B cell (primary cell): ENCODE measurements around the gene TMEM273. TPM values are rescaled to one million over a fixed set of nuclear protein-coding genes. Genes with fewer than 3 reads are reported as not detected.

Source experiments
- ATAC-seq: fragments of 200-7000 bp; cut with Tn5 transposase; one replicate; pipeline ENCODE4 v1.10.0; 2021; ENCODE audit warnings: low read depth, mild to moderate bottlenecking, moderate number of reproducible peaks, moderate library complexity
- CTCF ChIA-PET: fragments of 350-600 bp; sonication (Branson Sonifier 250); formaldehyde crosslinking; loops from one replicate; lab custom pipeline; 2021; ENCODE audit warnings: antibody characterized with exemption, inconsistent platforms; lab: Charles Lee
- POLR2A ChIA-PET: fragments of 350-600 bp; sonication (Branson Sonifier 250); formaldehyde crosslinking; loops from one replicate; lab custom pipeline; 2021; ENCODE audit warnings: antibody characterized with exemption; lab: Charles Lee
- DNase-seq: peaks from one replicate; pipeline ENCODE4 v3.0.0; 2013
- H2AFZ ChIP-seq: 2 replicates; pipeline ENCODE4 v1.6.1; 2012; ENCODE audit warnings: mild to moderate bottlenecking, low read depth, low read length; ENCODE audit not compliant: insufficient read depth, poor library complexity, severe bottlenecking
- H3K27ac ChIP-seq, 2 donors: 1 replicate in 1 of 2; 2 replicates in 1 of 2; pipeline ENCODE4 v1.5.1; 2012 to 2013; ENCODE audit warnings: low read length in 2 of 2, mild to moderate bottlenecking in 2 of 2, moderate library complexity in 1 of 2
- H3K27me3 ChIP-seq, 4 experiments: fragments of 200-600 bp in 1 of 4; sonication (generic) in 1 of 4; replicated peaks in 1 of 4; 1 replicate in 2 of 4; 2 replicates in 2 of 4; pipeline versions ENCODE4 v1.6.1 to v1.7.0; 2013 to 2016; ENCODE audit warnings: low read length in 3 of 4, mild to moderate bottlenecking in 2 of 4, mixed read lengths in 1 of 4, moderate library complexity in 1 of 4; ENCODE audit not compliant: insufficient read depth in 4 of 4, control insufficient read depth in 3 of 4; ENCODE audit errors: control extremely low read depth in 1 of 4
- H3K36me3 ChIP-seq, 2 experiments: replicated peaks in 1 of 2; 1 replicate in 1 of 2; 2 replicates in 1 of 2; pipeline versions ENCODE4 v1.6.1 to v1.7.1; 2013; ENCODE audit warnings: low read length in 1 of 2; ENCODE audit not compliant: insufficient read depth in 2 of 2, control insufficient read depth in 1 of 2; ENCODE audit errors: control extremely low read depth in 1 of 2, extremely low read depth in 1 of 2
- H3K4me1 ChIP-seq, 2 donors: fragments of 200-600 bp in 1 of 2; sonication (generic) in 1 of 2; 1 replicate in 1 of 2; 2 replicates in 1 of 2; pipeline versions ENCODE4 v1.5.1 to v1.6.1; 2013 to 2017; ENCODE audit warnings: low read length in 2 of 2; ENCODE audit not compliant: control insufficient read depth in 2 of 2, insufficient read depth in 2 of 2
- H3K4me2 ChIP-seq: replicated peaks from 2 replicates; pipeline ENCODE3; 2012; ENCODE audit warnings: mild to moderate bottlenecking, low read depth, low read length; ENCODE audit not compliant: poor library complexity, severe bottlenecking
- H3K4me3 ChIP-seq, 5 experiments: fragments of 200-600 bp in 1 of 5; sonication (generic) in 1 of 5; 1 replicate in 3 of 5; 2 replicates in 2 of 5; pipeline versions ENCODE4 v1.5.1 to v1.7.0; 2011 to 2016; ENCODE audit warnings: low read length in 4 of 5, mild to moderate bottlenecking in 4 of 5, low read depth in 2 of 5, control low read depth in 1 of 5, moderate library complexity in 1 of 5; ENCODE audit not compliant: insufficient read depth in 1 of 5; ENCODE audit errors: control extremely low read depth in 1 of 5, extremely low read depth in 1 of 5
- H3K79me2 ChIP-seq: fragments of 200-600 bp; sonication (generic); one replicate; pipeline ENCODE4 v1.6.0; 2016; ENCODE audit warnings: low read length; ENCODE audit not compliant: control insufficient read depth, insufficient read depth
- H3K9ac ChIP-seq: fragments of 200-600 bp; sonication (generic); 2 replicates; pipeline ENCODE4 v1.6.1; 2017; ENCODE audit warnings: mild to moderate bottlenecking, low read length, moderate library complexity
- H3K9me3 ChIP-seq, 3 donors: one replicate each; pipeline versions ENCODE4 v1.6.1 to v1.7.1; 2013; ENCODE audit warnings: low read length in 2 of 3; ENCODE audit not compliant: control insufficient read depth in 2 of 3, insufficient read depth in 1 of 3; ENCODE audit errors: control extremely low read depth in 1 of 3
- H4K20me1 ChIP-seq: 2 replicates; pipeline ENCODE4 v1.6.0; 2012; ENCODE audit warnings: mild to moderate bottlenecking, low read length; ENCODE audit not compliant: insufficient read depth, control insufficient read depth, poor library complexity, severe bottlenecking
- H3K27ac Mint-ChIP-seq: one replicate; pipeline ENCODE4 v1.8.0; 2021; ENCODE audit warnings: mixed read lengths
- H3K27me3 Mint-ChIP-seq: one replicate; pipeline ENCODE4 v1.8.0; 2021; ENCODE audit warnings: mixed read lengths
- H3K4me1 Mint-ChIP-seq: one replicate; pipeline ENCODE4 v1.8.0; 2021; ENCODE audit warnings: mixed read lengths
- H3K4me3 Mint-ChIP-seq: one replicate; pipeline ENCODE4 v1.8.0; 2021; ENCODE audit warnings: mixed read lengths
- H3K9me3 Mint-ChIP-seq: one replicate; pipeline ENCODE4 v1.8.0; 2022; ENCODE audit warnings: mixed read lengths; ENCODE audit not compliant: insufficient read depth
- CTCF ChIP-seq: fragments of 200-600 bp; IDR thresholded peaks from one replicate; pipeline ENCODE4 v1.8.0; 2022; ENCODE audit warnings: antibody characterized with exemption, mild to moderate bottlenecking
- EZH2 ChIP-seq: IDR thresholded peaks from 2 replicates; pipeline ENCODE4 v1.6.1; 2012; ENCODE audit warnings: borderline replicate concordance, low read depth, mild to moderate bottlenecking, moderate library complexity, low read length; ENCODE audit not compliant: insufficient read depth, poor library complexity, severe bottlenecking
- WGBS: methylation state at CpG from one replicate; pipeline ENCODE4 v1.1.5; 2013; ENCODE audit warnings: missing lambda C conversion rate; ENCODE audit not compliant: insufficient coverage; 5-methylcytosine and 5-hydroxymethylcytosine counted together
- intact Hi-C: fragments of 100-400 bp; cut with micrococcal nuclease; formaldehyde crosslinking; loops from one replicate; pipeline ENCODE4 v1.10.0; 2022
- polyA plus RNA-seq: library from polyadenylated mRNA; depleted of rRNA; stranded (reverse); fragments of >200 nt; gene quantifications from 2 replicates; pipeline ENCODE4 v1.2.3, GENCODE V29; 2012
- total RNA-seq, 2 donors: library from RNA; stranded (reverse); fragments of 120-200 nt in 1 of 2; gene quantifications; 1 replicate in 1 of 2; 2 replicates in 1 of 2; pipeline versions ENCODE4 v1.2.3 to v1.2.4, GENCODE V29; 2013 to 2022

Gene TMEM273
- total and polyA plus RNA-seq, 2 donors (not counting 1 experiment from before 2014, with no cell fraction given): 36.0 to 36.4 TPM

- ATAC-seq: no peak
- no peaks in the 10 kb centered on the region for H3K79me2 ChIP-seq
- 79% methylated on average over 3 of the region's 8 CpGs for WGBS
These were observed 26.7 kb downstream of the TMEM273 start for GRCh38 chr10:49161411-49161997.

More at GRCh38 chr10:49161411-49161997, 26.7 kb downstream of the TMEM273 start:
- no peaks in the 10 kb centered on the region for H3K9me3 ChIP-seq
- Mint-ChIP-seq H3K4me3 (no peak overlapping the region), H3K4me1 (peaks cover 10% of the 10 kb centered on the region), H3K27me3 (no peaks in the 10 kb centered on the region), H3K9me3 (no peaks in the 10 kb centered on the region), H3K27ac (no peak overlapping the region)
- no peaks in the 10 kb centered on the region for H4K20me1 ChIP-seq
- H3K9ac ChIP-seq: no peak overlapping the region
- H2AFZ ChIP-seq: no peak overlapping the region
- ChIA-PET POLR2A (no interaction called here), CTCF (interaction anchor here (1.2 to 1.3 kb wide), 2 partner anchors 9 to 504 kb away, joined by 4 to 5 read pairs; no protein-coding TSS in a partner anchor)
- no peaks in the 10 kb centered on the region for H3K4me1 ChIP-seq
- H3K36me3 ChIP-seq: no peaks in the 10 kb centered on the region
- no peak for TF ChIP-seq EZH2
- TF ChIP-seq CTCF: no peak
- no peaks in the 10 kb centered on the region for H3K27me3 ChIP-seq
- H3K4me3 ChIP-seq: no peak overlapping the region
- intact Hi-C loops: no loop called here
- H3K27ac ChIP-seq: no peak overlapping the region
- no peak for DNase-seq
- no peak overlapping the region for H3K4me2 ChIP-seq
